HG03159 (cell line): ENCODE results near the gene MAEA.
"Not testable (repeated sequence)": the region's sequence is repeated elsewhere in the genome, so short reads cannot be mapped to it uniquely, and the experiment has no call there.

Experiments
- ATAC-seq: cut with Tn5 transposase; IDR thresholded peaks from one replicate; pipeline ENCODE4 v1.9.1; 2021; ENCODE audit warnings: mild to moderate bottlenecking, moderate library complexity; ENCODE audit not compliant: unreplicated experiment

Gene MAEA

DNA sequence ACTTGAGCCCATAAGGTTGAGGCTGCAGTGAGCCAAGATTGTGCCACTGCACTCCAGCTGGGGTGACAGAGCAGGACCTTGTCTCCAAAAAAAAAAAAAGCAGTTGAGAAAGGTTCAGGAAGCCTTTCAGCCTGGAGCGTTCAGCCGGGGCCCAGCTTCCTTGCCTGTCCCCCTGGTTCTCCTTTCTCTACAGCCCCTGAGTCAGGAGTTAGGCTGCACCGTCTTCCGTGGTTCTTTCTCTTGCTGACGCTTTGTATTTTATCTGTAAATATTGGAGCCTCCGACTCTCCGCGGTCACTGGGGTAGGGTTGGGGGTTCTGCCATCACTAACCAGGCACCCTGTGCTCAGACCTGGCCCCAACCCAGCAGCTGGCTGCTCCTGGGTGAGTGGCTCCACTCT, 43.6 kb downstream of the MAEA start:
- ATAC-seq, result no peak

DNA sequence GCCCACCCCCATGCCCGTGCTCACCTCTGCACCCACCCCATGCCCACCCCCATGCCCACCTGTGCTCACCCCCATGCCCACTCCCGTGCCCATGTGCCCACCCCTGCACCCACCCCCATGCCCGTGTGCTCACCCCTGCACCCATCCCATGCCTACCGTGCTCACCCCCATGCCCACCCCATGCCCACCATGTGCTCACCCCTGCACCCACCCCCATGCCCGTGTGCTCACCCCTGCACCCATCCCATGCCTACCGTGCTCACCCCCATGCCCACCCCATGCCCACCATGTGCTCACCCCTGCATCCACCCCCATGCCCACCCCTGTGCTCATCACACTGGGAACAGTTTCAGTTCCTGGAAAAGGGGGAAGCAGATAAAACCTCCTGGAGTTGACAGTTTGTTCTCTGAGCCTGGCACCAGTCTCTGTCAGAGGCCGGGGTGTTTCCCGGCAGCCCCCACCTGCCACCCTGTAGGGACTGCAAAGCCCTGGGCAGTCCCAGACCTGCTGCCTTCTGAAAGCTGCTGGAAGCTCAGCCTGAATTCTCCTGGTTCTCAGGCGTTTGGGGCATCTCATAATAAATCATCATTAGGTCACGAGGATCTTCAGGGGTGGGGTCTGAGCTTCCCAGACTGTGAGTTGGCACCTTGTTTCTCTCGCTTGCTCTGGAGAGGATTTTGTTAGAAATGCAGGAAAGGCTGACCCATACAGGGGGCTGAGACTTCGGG, 44.3 kb downstream of the MAEA start:
- ATAC-seq, result not testable (repeated sequence)

DNA sequence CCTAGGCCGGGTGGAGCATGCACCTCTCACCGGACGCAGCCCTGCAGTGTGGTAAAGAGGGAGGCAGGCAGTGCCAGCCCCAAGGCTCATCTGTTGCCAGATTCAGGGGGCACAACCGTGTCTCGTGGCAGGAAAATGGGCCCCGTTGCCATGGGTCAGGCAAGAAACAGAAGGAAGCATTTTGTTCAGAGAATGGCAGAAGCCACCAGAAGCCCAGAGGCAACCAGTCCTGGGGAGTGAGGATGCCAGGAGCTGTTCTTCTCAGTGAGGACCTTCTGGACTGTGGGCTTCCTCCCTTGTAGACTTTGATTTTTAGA, 44.8 kb downstream of the MAEA start:
- no peak for ATAC-seq

DNA sequence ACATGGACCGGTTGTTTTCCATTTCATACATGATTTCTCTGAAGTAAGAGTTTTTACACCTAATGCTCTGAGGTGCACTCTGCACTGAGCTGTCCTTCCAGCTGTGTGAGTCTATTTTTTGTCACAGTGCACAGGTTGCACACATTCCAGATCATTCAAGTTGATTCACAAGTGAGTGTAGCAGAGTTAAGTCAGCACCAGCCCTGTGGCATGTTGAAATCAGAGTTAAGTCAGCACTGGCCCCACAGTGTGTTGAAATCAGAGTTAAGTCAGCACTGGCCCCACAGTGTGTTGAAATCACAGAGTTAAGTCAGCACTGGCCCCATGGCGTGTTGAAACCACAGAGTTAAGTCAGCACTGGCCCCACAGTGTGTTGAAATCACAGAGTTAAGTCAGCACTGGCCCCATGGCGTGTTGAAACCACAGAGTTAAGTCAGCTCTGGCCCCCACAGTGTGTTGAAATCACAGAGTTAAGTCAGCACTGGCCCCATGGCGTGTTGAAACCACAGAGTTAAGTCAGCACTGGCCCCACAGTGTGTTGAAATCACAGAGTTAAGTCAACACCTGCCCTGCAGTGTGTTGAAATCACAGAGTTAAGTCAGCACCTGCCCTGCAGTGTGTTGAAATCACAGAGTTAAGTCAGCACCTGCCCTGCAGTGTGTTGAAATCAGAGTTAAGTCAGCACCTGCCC, 45.6 kb downstream of the MAEA start:
- not testable (repeated sequence) for ATAC-seq

DNA sequence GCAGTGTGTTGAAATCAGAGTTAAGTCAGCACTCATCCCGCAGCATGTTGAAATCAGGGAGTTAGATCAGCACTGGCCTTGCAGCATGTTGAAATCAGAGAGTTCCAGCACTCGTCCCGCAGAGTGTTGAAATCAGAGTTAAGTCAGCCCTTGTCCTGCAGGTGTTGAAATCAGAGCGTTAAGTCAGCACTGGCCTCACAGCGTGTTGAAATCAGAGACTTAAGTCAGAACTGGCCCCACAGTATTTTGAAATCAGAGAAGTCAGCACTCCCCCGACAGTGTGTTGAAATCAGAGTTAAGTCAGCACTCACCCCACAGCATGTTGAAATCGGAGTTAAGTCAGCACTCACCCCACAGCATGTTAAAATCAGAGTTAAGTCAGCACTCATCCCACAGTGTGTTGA, 46.4 kb downstream of the MAEA start:
- no peak for ATAC-seq

DNA sequence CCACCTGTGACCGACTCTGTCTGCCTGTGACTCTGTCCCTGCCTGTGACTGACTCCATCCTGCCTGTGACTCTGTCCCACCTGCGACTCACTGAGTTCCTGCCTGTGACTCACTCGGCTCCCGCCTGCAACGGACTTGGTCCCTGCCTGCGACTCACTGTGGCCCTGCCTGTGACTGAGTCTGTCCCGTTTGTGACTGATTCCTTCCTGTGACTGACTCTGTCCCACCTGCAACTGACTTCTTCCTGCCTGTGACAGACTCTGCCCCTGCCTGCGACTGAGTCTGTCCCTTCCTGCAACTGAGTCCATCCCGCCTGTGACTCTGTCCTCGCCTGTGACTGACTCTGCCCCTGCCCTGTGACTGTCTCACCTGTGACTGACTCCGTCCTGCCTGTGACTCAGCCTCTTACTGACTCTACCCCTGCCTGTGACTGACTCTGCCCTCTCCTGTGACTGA, 47.7 kb downstream of the MAEA start:
- ATAC-seq, result no peak

DNA sequence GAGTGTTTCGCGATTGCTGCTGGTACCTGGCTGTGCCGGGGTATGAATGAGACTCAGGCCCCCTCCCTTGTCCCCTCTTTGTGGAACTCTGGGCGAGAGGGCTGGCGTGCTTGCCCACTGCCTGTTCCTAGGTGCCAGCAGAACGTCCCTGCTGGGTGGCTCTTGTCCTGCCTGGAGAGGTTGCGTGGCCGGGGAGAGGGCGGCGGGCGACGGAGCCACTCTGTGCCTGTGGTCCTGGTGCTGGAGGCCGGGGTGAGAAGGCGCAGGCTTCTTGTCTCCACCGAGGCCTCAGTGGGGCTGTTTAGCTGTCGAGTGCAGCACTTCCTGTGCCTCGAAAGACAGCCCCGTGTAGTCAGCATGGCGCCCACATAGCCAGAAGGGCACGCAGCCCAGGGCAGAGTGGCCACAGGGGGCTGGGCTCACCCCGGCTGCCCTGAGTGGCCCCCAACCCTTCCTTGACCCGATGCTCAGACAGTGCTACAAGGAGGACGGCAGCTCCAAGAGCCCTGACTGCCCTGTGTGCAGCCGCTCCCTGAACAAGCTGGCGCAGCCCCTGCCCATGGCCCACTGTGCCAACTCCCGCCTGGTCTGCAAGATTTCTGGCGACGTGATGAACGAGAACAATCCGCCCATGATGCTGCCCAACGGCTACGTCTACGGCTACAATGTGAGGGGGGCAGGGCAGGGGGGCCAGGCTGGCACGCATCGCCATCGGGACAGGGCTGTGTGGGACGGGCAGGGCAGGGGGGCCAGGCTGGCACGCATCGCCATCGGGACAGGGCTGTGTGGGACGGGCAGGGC, 48.5 kb downstream of the MAEA start:
- no peak for ATAC-seq

DNA sequence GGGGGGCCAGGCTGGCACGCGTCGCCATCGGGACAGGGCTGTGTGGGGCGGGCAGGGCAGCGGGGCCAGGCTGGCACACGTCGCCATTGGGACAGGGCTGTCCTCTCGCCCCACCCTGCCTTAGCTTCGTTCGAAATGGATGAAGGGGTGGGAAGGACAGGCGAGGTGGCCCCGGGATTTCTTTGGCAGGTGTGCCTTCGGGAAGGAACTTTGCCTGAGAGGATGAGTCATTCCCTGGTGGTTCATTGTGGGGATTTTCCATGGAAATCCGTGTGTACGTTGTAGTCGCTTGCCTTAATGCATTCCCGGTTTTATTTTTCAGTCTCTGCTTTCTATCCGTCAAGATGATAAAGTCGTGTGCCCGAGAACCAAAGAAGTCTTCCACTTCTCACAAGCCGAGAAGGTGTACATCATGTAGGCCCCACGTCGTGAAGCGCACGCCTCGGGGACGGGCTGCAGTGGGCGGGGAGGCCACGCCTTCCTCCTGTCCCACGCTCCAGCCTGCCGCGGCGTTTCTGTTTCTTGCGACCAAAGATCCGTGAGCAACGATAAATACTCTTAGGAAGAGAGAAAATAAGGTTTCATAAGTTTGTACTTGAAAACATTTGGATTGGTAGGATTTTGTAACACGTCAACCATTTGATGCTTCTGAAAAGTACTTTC, 49.2 kb downstream of the MAEA start:
- no peak for ATAC-seq

DNA sequence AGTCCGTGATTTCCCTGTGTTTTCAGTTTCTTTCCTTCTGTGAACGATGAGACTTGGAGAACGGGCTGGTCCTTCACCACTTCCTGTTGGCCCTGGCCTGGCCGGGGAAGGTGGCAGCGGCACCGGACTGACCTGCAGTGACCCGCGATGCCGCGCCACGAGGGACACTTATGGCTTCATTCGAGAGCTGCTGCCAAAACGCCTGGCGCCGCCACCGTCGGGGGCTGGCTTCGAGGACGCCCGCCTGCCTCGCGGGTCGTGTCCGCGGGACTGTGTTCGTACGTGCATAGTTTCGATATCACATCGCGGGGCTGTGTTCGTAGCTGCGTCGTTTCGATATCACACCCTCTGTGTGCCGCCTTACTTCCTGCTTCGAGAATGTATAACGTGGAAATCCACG, 49.8 kb downstream of the MAEA start:
- ATAC-seq, result no peak

DNA sequence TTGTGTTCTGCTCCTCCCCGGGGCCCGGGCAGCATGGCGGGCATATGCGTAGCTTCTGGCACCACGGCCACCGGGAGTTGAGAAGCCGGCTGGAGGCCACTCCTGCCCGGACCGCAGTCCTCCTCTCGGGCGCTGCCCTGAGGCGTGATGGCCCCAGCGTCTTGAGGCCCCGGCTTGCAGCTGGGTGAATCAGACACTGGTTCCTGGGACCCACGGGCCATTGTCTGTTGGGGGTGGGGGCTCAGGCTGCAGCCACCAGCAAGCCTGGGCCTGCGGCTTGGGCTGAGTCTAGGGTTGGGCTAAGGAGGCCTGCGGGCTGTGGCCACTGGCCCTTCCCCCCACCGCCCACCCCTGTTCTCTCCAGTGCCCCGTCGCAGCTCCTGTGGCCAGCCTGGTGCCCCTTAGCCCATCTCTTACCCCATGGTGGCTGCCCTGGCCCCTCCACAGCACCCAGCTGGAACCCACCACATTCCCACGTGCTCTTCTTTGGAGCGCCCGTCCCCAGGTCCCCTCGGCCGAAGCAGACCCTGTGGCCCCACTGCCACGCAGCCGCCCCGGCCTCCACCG, 50.6 kb downstream of the MAEA start:
- ATAC-seq, result no peak

DNA sequence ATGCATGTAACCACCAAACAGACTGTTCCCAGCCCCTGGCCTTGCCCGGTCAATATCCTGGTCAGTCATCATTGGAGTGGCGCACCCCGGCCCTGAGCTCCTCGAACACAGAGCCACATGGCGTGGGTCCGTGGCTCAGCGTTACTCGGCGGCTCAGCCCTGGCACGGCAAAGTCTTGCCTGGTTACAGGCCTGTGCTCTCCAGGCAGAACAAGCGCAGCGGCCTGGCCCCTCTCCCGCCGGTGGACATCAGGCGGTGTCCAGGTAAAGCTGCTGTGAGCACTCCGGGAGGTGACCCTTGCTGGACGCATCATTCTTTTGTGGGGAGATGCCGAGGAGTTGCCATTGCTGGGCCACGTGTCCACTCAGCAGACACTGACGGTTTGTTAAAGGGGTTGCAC, 51.2 kb downstream of the MAEA start:
- ATAC-seq, result no peak

DNA sequence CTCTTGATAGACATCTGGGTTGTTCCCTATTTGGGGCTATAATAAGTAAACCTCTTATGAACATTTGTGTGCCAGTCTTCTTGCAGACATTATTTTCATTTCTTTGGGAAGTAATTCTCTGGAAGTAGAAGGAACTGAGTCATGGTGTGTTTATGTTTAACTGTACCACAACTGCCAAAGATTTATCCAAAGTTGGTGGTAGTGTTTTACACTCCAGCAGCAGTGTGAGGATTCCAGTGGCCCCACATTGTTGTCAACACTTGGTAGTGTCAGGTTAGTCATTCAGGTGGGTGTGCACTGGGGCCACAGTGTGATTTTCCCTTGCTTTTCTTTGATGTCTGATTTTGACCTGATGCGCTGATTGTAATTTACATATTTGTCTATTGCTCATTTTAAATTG, 52.3 kb downstream of the MAEA start:
- ATAC-seq, result no peak

DNA sequence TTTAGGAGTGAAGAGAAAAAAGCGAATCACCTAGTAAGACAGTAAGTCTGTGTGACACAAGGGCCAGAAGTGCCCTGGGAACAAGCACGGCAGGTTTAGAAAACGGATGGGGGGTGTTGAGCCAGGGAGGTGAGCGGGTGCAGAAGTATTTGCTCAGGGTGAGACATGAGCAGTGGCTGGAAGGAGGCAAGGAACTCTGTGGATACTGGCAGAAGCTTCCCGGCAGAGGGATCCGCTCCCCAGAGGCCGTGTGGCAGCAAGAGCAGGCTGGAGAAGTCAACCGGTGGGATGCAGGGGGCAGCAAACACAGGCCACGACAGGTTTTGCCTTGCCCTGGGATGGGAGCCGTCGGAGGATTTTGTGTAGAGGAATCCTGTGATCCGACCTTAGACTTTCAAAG, 55.0 kb downstream of the MAEA start:
- no peak for ATAC-seq

DNA sequence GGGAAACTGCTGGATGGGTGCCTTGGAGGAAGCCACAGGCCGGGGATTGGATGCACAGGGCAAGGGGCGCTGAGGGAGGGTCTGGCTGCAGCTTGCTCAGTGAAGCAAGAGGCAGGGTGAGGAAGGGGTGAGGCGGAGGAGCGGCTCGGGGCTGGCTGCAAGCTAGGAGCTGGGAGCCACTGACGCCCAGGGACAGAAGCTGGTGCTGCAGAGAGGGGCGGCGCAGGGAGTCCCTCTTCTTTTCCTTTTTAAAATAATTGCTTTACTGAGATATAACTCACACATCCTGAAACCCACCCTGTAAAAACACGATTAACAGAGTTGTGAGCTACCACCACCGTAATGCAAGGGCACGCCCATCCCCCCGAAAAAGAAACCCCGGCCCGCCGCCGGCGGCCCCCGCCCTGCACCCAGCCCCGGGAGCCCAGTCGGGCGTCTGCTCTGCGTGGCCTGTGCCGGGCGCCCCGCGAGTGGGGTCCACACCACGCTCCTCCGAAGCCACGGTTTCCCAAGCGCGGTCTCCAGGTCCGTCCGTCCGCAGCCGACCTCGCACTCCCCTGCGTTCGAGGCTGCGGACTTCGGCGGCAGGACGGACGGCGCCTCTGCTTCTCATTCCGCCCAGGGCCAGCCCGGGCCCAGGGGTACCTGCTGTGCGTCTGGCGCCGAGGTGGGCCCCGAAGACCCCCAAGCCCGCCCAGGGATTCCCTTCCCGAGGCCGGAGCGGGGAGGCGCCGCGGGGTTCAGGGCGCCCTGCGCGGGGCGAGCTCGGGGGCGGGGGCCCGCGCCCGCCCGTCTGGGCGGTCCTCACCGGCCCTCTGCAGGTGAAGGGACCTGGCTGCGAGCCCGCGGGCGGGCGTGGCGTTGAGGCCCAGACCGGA, 56.5 kb downstream of the MAEA start:
- peak; percentile 17 for ATAC-seq

DNA sequence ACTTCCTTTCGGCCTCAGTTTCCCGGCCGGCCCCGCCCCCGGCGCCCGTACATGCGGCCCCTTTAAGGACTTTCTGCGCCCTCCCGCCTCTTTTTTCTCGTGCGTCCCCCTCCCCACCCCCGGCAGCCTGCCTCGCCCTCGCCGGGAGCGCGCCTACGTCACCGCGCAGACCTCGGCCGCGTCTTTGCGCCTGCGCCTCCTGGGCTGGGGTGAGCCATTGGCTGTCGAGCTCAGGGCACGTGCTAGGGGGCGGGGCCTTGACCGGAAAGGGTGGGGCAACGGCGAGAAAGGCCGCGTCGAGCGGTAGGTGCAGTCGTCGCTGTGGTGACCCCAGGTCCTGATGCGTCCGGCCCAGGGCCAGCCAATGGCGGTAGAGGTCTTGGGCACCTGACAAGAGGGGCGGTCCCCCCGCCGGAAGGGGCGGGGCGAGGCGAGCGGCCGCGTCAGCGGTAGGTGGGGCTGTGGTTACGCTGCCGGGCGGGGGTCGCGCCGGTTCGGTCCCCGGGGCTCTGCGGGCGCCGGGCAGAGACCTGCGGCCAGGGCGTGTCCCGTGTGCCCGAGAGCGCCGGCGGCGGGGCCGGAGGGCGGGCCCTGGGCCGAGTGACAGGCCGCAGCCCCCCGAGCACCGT, 57.2 kb downstream of the MAEA start, which contains the start of gene UVSSA:
Gene UVSSA (plus strand): TSS at position 428 of the 629 bp plus-strand sequence. CDS start 884 bp downstream, outside the sequence.
- peak; percentile 94 for ATAC-seq

DNA sequence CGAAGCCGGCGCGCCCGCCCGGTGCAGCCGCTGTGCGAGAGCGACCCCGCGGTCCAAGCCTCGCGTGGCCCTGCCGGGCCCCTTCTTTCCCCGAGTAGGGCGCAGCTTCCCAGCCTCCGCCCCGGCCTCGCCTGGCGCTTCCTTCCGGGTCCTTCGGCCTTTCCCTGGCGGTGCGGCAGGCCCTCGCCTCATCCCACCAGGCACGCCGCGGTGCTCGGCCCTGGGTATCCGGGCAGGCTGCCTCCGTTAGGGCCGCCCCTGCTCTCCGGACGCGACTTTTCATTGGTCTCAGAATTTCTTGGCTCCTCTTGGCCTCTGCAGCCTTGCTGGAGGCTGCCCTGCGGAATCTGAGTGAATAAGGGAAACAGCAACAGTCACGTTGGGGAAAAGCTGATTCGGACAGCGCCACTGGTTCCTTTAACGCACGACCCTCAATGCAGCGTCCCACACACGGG, 57.7 kb downstream of the MAEA start:
- peak; percentile 28 for ATAC-seq

DNA sequence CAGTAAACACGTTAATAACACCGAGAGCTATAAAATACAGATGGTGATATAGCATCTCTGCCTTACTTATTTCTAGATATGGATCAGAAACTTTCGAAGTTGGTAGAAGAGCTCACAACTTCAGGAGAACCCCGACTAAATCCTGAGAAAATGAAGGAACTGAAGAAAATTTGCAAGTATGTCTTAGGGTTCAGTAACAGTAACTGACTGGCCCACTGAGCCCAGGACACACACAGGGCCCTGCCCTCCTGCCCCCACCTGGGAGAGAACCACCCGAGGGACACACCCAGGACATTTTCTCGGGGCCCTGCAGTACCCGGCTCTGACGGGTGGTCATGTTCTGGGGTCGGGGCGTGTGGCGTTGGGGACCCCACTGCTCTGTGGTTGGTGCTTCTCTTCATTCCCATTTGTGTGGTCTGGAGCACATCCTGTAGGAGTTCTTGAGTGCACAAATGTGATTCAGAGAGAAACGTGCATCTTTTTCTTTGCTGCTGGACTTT, 58.4 kb downstream of the MAEA start:
- no peak for ATAC-seq

DNA sequence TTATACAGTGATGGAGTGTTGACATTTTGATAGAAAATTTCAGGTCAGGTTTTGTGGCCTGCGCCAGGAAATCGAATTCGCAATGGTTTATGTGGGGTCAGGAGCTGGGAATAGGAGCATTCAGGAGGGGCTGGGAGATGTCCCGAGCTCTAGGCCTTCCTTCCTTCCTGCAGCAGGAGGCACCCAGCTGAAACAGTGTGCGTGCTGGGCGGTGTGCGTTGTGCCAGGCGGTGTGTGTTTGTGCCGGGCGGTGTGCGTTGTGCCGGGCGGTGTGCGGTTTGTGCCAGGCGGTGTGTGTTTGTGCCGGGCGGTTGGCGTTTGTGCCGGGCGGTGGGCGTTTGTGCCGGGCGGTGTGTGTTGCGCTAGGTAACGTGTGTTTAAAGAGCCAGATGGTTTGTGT, 59.1 kb downstream of the MAEA start:
- no peak for ATAC-seq
